GM21737 (cell line): ENCODE data around the gene ABCA8.
"Not testable (repeated sequence)": the region's sequence is repeated elsewhere in the genome, so short reads cannot be mapped to it uniquely, and the experiment has no call there.

ENCODE experiments used
- ATAC-seq: cut with Tn5 transposase; IDR thresholded peaks from one replicate; pipeline ENCODE4 v1.9.1; 2021; ENCODE audit warnings: mild to moderate bottlenecking, moderate library complexity; ENCODE audit not compliant: unreplicated experiment

The ABCA8 gene

GRCh38 chr17:68955181-68955841 lies at the start of gene ABCA8:
TSS of gene ABCA8 (minus strand) at chr17:68955392. CDS start at chr17:68942034, 13,358 bp downstream.
- no peak for ATAC-seq

GRCh38 chr17:69004759-69005158 lies 49.6 kb upstream of the ABCA8 start:
- not testable (repeated sequence) for ATAC-seq

GRCh38 chr17:68999743-69000142 lies 44.6 kb upstream of the ABCA8 start:
- ATAC-seq, result not testable (repeated sequence)

GRCh38 chr17:68993112-68993511 lies 37.9 kb upstream of the ABCA8 start:
- no peak for ATAC-seq

GRCh38 chr17:68987966-68988365 lies 32.8 kb upstream of the ABCA8 start:
- no peak for ATAC-seq

GRCh38 chr17:68981288-68981687 lies 26.1 kb upstream of the ABCA8 start:
- no peak for ATAC-seq

GRCh38 chr17:68973098-68973846 lies 18.1 kb upstream of the ABCA8 start:
- no peak for ATAC-seq

- ATAC-seq, result no peak
These were observed 17.0 kb upstream of the ABCA8 start for GRCh38 chr17:68972119-68972704.

GRCh38 chr17:68969101-68969500 lies 13.9 kb upstream of the ABCA8 start:
- no peak for ATAC-seq

GRCh38 chr17:68963958-68964357 lies 8.8 kb upstream of the ABCA8 start:
- ATAC-seq, result no peak

GRCh38 chr17:68961214-68961882 lies 6.2 kb upstream of the ABCA8 start:
- ATAC-seq, result no peak

GRCh38 chr17:68959117-68959516 lies 3.9 kb upstream of the ABCA8 start:
- not testable (repeated sequence) for ATAC-seq

- no peak for ATAC-seq
These were observed 2.8 kb upstream of the ABCA8 start for GRCh38 chr17:68957944-68958343.

- no peak for ATAC-seq
These were observed 871 bp downstream of the ABCA8 start for GRCh38 chr17:68954146-68954896.

- no peak for ATAC-seq
These were observed 1.7 kb downstream of the ABCA8 start for GRCh38 chr17:68953340-68953997.

- no peak for ATAC-seq
These were observed 4.5 kb downstream of the ABCA8 start for GRCh38 chr17:68950725-68951124.

- ATAC-seq, result not testable (repeated sequence)
These were observed 7.3 kb downstream of the ABCA8 start for GRCh38 chr17:68947868-68948267.

- no peak for ATAC-seq
These were observed 10.7 kb downstream of the ABCA8 start for GRCh38 chr17:68944435-68945035.

- ATAC-seq, result not testable (repeated sequence)
These were observed 11.4 kb downstream of the ABCA8 start for GRCh38 chr17:68943812-68944182.
